ENCODE results near the gene GRAMD2B. TPM values are rescaled to one million over a fixed set of nuclear protein-coding genes. Genes with fewer than 3 reads are reported as not detected.

GRAMD2B gene
- total and polyA plus RNA-seq, 2 of the 13 experiments (the other 11 are each of a cell fraction or from before 2014, with no cell fraction given) = 8.1 to 10.6 TPM

- no peak overlapping the region for H3K4me3 ChIP-seq (replicated peaks in 1 of 3; ENCODE audit: insufficient read depth in 1 of 3, low read depth in 2 of 3, low read length in 3 of 3)
- CTCF ChIA-PET (ENCODE audit: low intra/inter-chr PET ratio, low total read pairs) = no interaction called here
- H3K27me3 ChIP-seq (ENCODE audit: control insufficient read depth in 1 of 2, insufficient read depth in 2 of 2, low read length in 2 of 2) = no peaks in the 10 kb centered on the region
- no peak overlapping the region for H2AFZ ChIP-seq (ENCODE audit: low read length)
- DNase-seq (ENCODE audit: low spot score) (no peak), FAIRE-seq (no peak), ATAC-seq (no peak)
- no peaks in the 10 kb centered on the region; a peak in 1 of 5 replicates for H3K36me3 ChIP-seq (replicated peaks in 1 of 2; ENCODE audit: control insufficient read depth in 1 of 2, insufficient read depth in 2 of 2, low read length in 2 of 2)
- intact Hi-C loops (cut with micrococcal nuclease; ENCODE audit: unreplicated experiment) (no loop called here), in situ Hi-C loops (cut with HindIII; ENCODE audit: extremely low pct_ligation_motif_present, low pct_unique_long_range_greater_than_20kb) (no loop called here)
- H3K4me1 ChIP-seq (ENCODE audit: insufficient read depth, low read length) = peaks cover 1% of the 10 kb centered on the region; the same call in 1 of the 2 replicates
- H3K4me2 ChIP-seq (ENCODE audit: low read depth, low read length) = no peak overlapping the region
- no peak overlapping the region for H3K9ac ChIP-seq (ENCODE audit: insufficient read depth, low read depth, low read length)
- no peak overlapping the region for H3K27ac ChIP-seq (ENCODE audit: extremely low read length, insufficient read depth, low read length)
- H4K20me1 ChIP-seq (ENCODE audit: insufficient read depth, low read length) = no peaks in the 10 kb centered on the region
- no peaks in the 10 kb centered on the region for H3K79me2 ChIP-seq (ENCODE audit: insufficient read depth, low read length)
- BruUV-seq (replicated peaks) = no TSS peak
- 90% methylated on average over 8 of the region's 8 CpGs for WGBS (ENCODE audit: low lambda C conversion rate)
- no peak for TF ChIP-seq ZNF230 (CRISPR knock-in tag; IDR thresholded peaks at IDR 0.05)
- TF ChIP-seq THAP8 (CRISPR knock-in tag; IDR thresholded peaks at IDR 0.05; ENCODE audit: borderline replicate concordance) = no peak
- POLR2A ChIA-PET = no interaction called here
- no peaks in the 10 kb centered on the region for H3K9me3 ChIP-seq (ENCODE audit: low read length)
Observed at GRCh38 chr5:126448720-126449119, 25.5 kb downstream of the GRAMD2B start.

GRCh38 chr5:126449751-126450271, 26.6 kb downstream of the GRAMD2B start:
- CTCF ChIA-PET (ENCODE audit: low intra/inter-chr PET ratio, low total read pairs) = no interaction called here
- TF ChIP-seq ATF6 (CRISPR knock-in tag; conservative IDR thresholded peaks at IDR 0.05) = no peak
- TF ChIP-seq ZNF800 (CRISPR knock-in tag; IDR thresholded peaks at IDR 0.05) = no peak
- TF ChIP-seq ELF1 (CRISPR knock-in tag; IDR thresholded peaks at IDR 0.05) = no peak
- no peak for TF ChIP-seq YEATS4 (CRISPR knock-in tag; IDR thresholded peaks at IDR 0.05; ENCODE audit: borderline replicate concordance)
- no peak for TF ChIP-seq SP2 (CRISPR knock-in tag; IDR thresholded peaks at IDR 0.05)
- TF ChIP-seq ZMAT5 (CRISPR knock-in tag; IDR thresholded peaks at IDR 0.05; ENCODE audit: borderline replicate concordance, low read depth) = no peak
- no peak for TF ChIP-seq SETDB1 (CRISPR knock-in tag; IDR thresholded peaks at IDR 0.05; ENCODE audit: borderline replicate concordance)
- TF ChIP-seq ZNF772 (CRISPR knock-in tag; IDR thresholded peaks at IDR 0.05) = no peak
- no peak for TF ChIP-seq ZNF24 (IDR thresholded peaks at IDR 0.05)
- TF ChIP-seq MXI1 (IDR thresholded peaks at IDR 0.05; ENCODE audit: borderline replicate concordance, low read depth, low read length) = no peak
- TF ChIP-seq ZNF782 (CRISPR knock-in tag; IDR thresholded peaks at IDR 0.05; ENCODE audit: borderline replicate concordance) = no peak
- Histone ChIP-seq H3K4me3 (replicated peaks in 1 of 3; ENCODE audit: insufficient read depth in 1 of 3, low read depth in 2 of 3, low read length in 3 of 3) (no peak overlapping the region), H3K4me1 (ENCODE audit: insufficient read depth, low read length) (no peaks in the 10 kb centered on the region), H3K36me3 (replicated peaks in 1 of 2; ENCODE audit: control insufficient read depth in 1 of 2, insufficient read depth in 2 of 2, low read length in 2 of 2) (no peaks in the 10 kb centered on the region; a peak in 1 of 5 replicates), H3K79me2 (ENCODE audit: insufficient read depth, low read length) (no peaks in the 10 kb centered on the region), H3K27me3 (ENCODE audit: control insufficient read depth in 1 of 2, insufficient read depth in 2 of 2, low read length in 2 of 2) (no peaks in the 10 kb centered on the region), H4K20me1 (ENCODE audit: insufficient read depth, low read length) (no peaks in the 10 kb centered on the region), H3K9ac (ENCODE audit: insufficient read depth, low read depth, low read length) (no peak overlapping the region), H3K4me2 (ENCODE audit: low read depth, low read length) (no peak overlapping the region), H3K9me3 (ENCODE audit: low read length) (no peaks in the 10 kb centered on the region), H3K27ac (ENCODE audit: extremely low read length, insufficient read depth, low read length) (no peak overlapping the region), H2AFZ (ENCODE audit: low read length) (no peak overlapping the region)
- FAIRE-seq (no peak), DNase-seq (ENCODE audit: low spot score) (no peak), ATAC-seq (no peak)
- intact Hi-C loops (cut with micrococcal nuclease; ENCODE audit: unreplicated experiment) (no loop called here), in situ Hi-C loops (cut with HindIII; ENCODE audit: extremely low pct_ligation_motif_present, low pct_unique_long_range_greater_than_20kb) (no loop called here)
- 91% methylated on average over 8 of the region's 8 CpGs for WGBS (ENCODE audit: low lambda C conversion rate)
- BruUV-seq (replicated peaks) = no TSS peak
- POLR2A ChIA-PET = no interaction called here

Data from HepG2 (cell line).